SK-N-SH (cell line): ENCODE data around the gene POT1.

Experiments used
- CTCF ChIP-seq: fragments of 200-600 bp; sonication (generic); IDR thresholded peaks from 2 replicates; pipeline ENCODE4 v1.6.1; 2017; ENCODE audit warnings: antibody characterized with exemption, mild to moderate bottlenecking, moderate library complexity
- RCOR1 ChIP-seq: fragments of 150-350 bp; IDR thresholded peaks from 2 replicates; pipeline ENCODE4 v1.6.1; 2017; ENCODE audit warnings: antibody characterized with exemption, low read length
- RFX5 ChIP-seq: IDR thresholded peaks from 2 replicates; pipeline ENCODE4 v1.6.1; 2012; ENCODE audit warnings: mild to moderate bottlenecking, improper control_type of control experiment, low read length
- TAF1 ChIP-seq: IDR thresholded peaks from 2 replicates; pipeline ENCODE4 v1.6.1; 2012; ENCODE audit warnings: low read depth, mild to moderate bottlenecking, low read length, moderate library complexity, borderline replicate concordance
- TF ChIP-seq, protein P1 (sequence below): fragments of 150-350 bp; IDR thresholded peaks from 2 replicates; pipeline ENCODE4 v1.6.1; 2016; ENCODE audit warnings: mild to moderate bottlenecking, low read depth, low read length

DNA sequence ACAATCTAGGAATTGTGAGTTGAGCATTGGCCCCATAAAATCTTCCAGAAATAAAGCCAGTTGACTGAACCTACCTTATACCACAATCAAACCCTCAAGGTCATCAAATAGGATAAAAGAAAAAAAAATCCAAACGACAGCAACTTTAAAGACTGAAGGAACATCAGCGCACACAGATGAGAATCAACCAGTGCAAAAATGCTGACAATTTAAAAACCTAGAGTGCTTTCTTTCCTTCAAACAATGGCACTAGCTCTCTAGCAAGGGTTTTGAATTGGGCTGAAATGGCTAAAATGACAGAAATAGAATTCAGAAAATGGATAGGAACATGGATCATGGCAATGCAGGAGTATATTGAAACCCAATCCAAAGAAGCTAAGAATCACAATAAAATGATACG, 16.1 kb upstream of the POT1 start:
- TF ChIP-seq CTCF (no peak), RCOR1 (no peak), TAF1 (no peak), RFX5 (no peak)
- TF ChIP-seq, protein P1, sequence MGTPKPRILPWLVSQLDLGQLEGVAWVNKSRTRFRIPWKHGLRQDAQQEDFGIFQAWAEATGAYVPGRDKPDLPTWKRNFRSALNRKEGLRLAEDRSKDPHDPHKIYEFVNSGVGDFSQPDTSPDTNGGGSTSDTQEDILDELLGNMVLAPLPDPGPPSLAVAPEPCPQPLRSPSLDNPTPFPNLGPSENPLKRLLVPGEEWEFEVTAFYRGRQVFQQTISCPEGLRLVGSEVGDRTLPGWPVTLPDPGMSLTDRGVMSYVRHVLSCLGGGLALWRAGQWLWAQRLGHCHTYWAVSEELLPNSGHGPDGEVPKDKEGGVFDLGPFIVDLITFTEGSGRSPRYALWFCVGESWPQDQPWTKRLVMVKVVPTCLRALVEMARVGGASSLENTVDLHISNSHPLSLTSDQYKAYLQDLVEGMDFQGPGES = no peak
